ENCODE data around the gene RIN3.

GRCh38 chr14:92610849-92611271, 97.3 kb downstream of the RIN3 start:
- TF ChIP-seq CTCF (IDR thresholded peaks at IDR 0.05) = no peak
- TF ChIP-seq ZFX (IDR thresholded peaks at IDR 0.05; ENCODE audit: borderline replicate concordance) = no peak
